PC-9 (cell line): ENCODE measurements around the gene USP10. TPM values are rescaled to one million over a fixed set of nuclear protein-coding genes. Genes with fewer than 3 reads are reported as not detected.

Experiments used
- BruUV-seq: library from RNA; stranded (reverse); fragments of 400-500 nt; replicated peaks from 2 replicates; lab custom pipeline; 2021; lab: Mats Ljungman, UMichigan
- CTCF ChIA-PET: fragments of 300-600 bp; sonication (Branson Sonifier 250); formaldehyde crosslinking; loops from one replicate; lab custom pipeline; 2022; ENCODE audit warnings: antibody characterized with exemption; lab: Charles Lee
- POLR2A ChIA-PET: fragments of 300-600 bp; sonication (Branson Sonifier 250); formaldehyde crosslinking; loops from one replicate; lab custom pipeline; 2022; ENCODE audit warnings: antibody characterized with exemption; ENCODE audit not compliant: unreplicated experiment; lab: Charles Lee
- DNase-seq, 2 experiments: peaks; one replicate each; pipeline versions ENCODE4 v3.0.0 to v3.0.0-alpha.2; 2015 to 2022; ENCODE audit warnings: mixed read lengths in 1 of 2
- H2AFZ ChIP-seq: fragments of 200-600 bp; sonication (generic); 2 replicates; pipeline ENCODE4 v1.8.1; 2017; ENCODE audit warnings: antibody characterized with exemption
- H3F3A ChIP-seq: fragments of 200-600 bp; sonication (generic); 2 replicates; pipeline ENCODE4 v1.8.1; 2017; ENCODE audit warnings: antibody characterized with exemption, mild to moderate bottlenecking, low read depth; ENCODE audit not compliant: insufficient read depth
- H3K27ac ChIP-seq: fragments of 200-600 bp; sonication (generic); 2 replicates; pipeline ENCODE4 v1.6.1; 2016; ENCODE audit warnings: mixed run types
- H3K27me3 ChIP-seq: fragments of 200-600 bp; sonication (generic); 2 replicates; pipeline ENCODE4 v1.6.1; 2016; ENCODE audit warnings: low read depth, mixed run types; ENCODE audit not compliant: insufficient read depth
- H3K36me3 ChIP-seq: fragments of 200-600 bp; sonication (generic); 2 replicates; pipeline ENCODE4 v1.6.1; 2016; ENCODE audit warnings: low read depth, mixed run types
- H3K4me1 ChIP-seq: fragments of 200-600 bp; sonication (generic); replicated peaks from 2 replicates; pipeline ENCODE4 v1.6.1; 2016; ENCODE audit warnings: mixed run types; ENCODE audit not compliant: insufficient read depth
- H3K4me2 ChIP-seq: fragments of 200-600 bp; sonication (generic); 2 replicates; pipeline ENCODE4 v1.6.1; 2017; ENCODE audit warnings: mixed run types
- H3K4me3 ChIP-seq: fragments of 200-600 bp; sonication (generic); 2 replicates; pipeline ENCODE4 v1.6.1; 2016; ENCODE audit warnings: mixed run types
- H3K79me2 ChIP-seq: fragments of 200-600 bp; sonication (generic); 2 replicates; pipeline ENCODE4 v1.6.1; 2017; ENCODE audit warnings: low read depth, mixed run types
- H3K9me2 ChIP-seq: fragments of 200-600 bp; sonication (generic); 2 replicates; pipeline ENCODE4 v1.8.1; 2017; ENCODE audit warnings: mild to moderate bottlenecking; ENCODE audit not compliant: insufficient read depth
- H3K9me3 ChIP-seq: fragments of 200-600 bp; sonication (generic); 2 replicates; pipeline ENCODE4 v1.8.1; 2016; ENCODE audit warnings: low read depth; ENCODE audit not compliant: insufficient read depth
- H4K20me1 ChIP-seq: fragments of 200-600 bp; sonication (generic); 2 replicates; pipeline ENCODE4 v1.8.1; 2017; ENCODE audit not compliant: insufficient read depth
- CTCF ChIP-seq: fragments of 200-600 bp; sonication (generic); conservative IDR thresholded peaks from 2 replicates; pipeline ENCODE4 v1.6.1; 2017; ENCODE audit warnings: mixed run types, antibody characterized with exemption, mild to moderate bottlenecking, moderate library complexity
- EZH2 ChIP-seq: fragments of 200-600 bp; sonication (generic); IDR thresholded peaks from 2 replicates; pipeline ENCODE4 v1.8.0; 2017; ENCODE audit warnings: antibody characterized with exemption, low read depth
- intact Hi-C: fragments of 100-400 bp; cut with micrococcal nuclease; formaldehyde crosslinking; loops from one replicate; pipeline ENCODE4 v1.10.0; 2022; ENCODE audit not compliant: unreplicated experiment
- total RNA-seq: library from RNA; stranded (reverse); gene quantifications from 2 replicates; pipeline ENCODE4 v1.2.3, GENCODE V29; 2021

USP10 gene
- total RNA-seq, 1 experiment from 2014 or later = 109 TPM

DNA sequence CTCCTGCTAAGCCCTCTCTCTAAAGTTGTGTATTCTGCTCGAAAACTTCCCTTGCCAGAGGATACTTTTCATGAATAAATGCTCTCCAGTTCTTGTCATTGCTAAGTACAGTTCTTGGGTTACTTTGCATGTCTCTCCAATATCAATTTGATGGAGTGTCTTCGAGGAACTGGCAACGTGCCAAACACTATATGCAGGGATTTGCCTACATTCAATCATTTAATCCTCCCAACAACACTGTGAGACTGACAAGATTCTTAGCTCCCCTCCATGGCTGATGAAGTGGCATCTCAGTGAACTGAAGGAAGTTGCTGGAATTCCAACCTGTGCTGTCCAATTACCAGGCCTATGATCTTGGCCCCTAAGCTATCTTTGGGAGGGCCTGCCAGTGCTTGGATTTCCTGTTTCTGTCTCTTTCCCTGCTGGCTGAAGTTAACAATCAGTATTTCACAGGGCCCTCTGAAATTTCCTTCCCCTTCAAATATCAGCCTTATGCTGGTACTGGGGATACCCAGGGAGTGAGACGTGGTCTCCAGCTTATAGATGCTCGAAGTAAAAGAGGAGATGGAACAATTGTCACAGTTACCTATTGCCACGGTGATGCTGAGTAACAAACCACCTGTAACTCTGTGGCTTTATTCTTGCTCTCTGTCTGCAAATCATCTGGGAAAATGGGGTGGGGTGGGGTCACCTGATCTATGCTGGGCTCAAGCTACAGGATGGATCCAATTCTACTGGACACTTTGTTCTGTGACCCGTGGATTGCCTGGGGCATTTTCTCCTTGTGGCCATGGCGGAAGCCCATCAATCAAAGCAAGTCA is 100.6 kb downstream of the USP10 start:
- ChIA-PET CTCF (interaction anchor here (0.7 kb wide), 1 partner anchor 12 kb away, joined by 3 read pairs; no protein-coding TSS in a partner anchor), POLR2A (no interaction called here)
- Histone ChIP-seq H3K4me2 (no peak overlapping the region), H3F3A (peaks cover 4% of the 10 kb centered on the region; the same call in 1 of the 2 replicates), H3K9me2 (no peaks in the 10 kb centered on the region), H3K9me3 (no peaks in the 10 kb centered on the region), H3K4me1 (no peaks in the 10 kb centered on the region), H3K4me3 (no peak overlapping the region), H3K36me3 (no peaks in the 10 kb centered on the region), H3K27ac (no peak overlapping the region), H4K20me1 (no peaks in the 10 kb centered on the region), H3K27me3 (no peaks in the 10 kb centered on the region), H3K79me2 (no peaks in the 10 kb centered on the region), H2AFZ (no peak overlapping the region)
- intact Hi-C loops = no loop called here
- DNase-seq = no peak
- TF ChIP-seq CTCF (no peak), EZH2 (no peak)
- no TSS peak for BruUV-seq

GRCh38 chr16:84803146-84803545 is 103.3 kb downstream of the USP10 start:
- H3K9me2 ChIP-seq = no peaks in the 10 kb centered on the region
- no peak overlapping the region for H3K4me3 ChIP-seq
- H2AFZ ChIP-seq = no peak overlapping the region
- no peaks in the 10 kb centered on the region for H3K9me3 ChIP-seq
- H3K27ac ChIP-seq = no peak overlapping the region
- H3K4me2 ChIP-seq = no peak overlapping the region
- peaks cover 27% of the 10 kb centered on the region; the same call in 1 of the 2 replicates for H3F3A ChIP-seq
- POLR2A ChIA-PET = no interaction called here
- CTCF ChIA-PET = no interaction called here
- no peaks in the 10 kb centered on the region for H3K27me3 ChIP-seq
- no TSS peak for BruUV-seq
- peaks cover 18% of the 10 kb centered on the region for H3K4me1 ChIP-seq
- no peaks in the 10 kb centered on the region for H4K20me1 ChIP-seq
- H3K79me2 ChIP-seq = no peaks in the 10 kb centered on the region
- no peaks in the 10 kb centered on the region for H3K36me3 ChIP-seq
- intact Hi-C loops = no loop called here
- TF ChIP-seq EZH2 (no peak), CTCF (no peak)
- DNase-seq = no peak

GRCh38 chr16:84804326-84804725 is 104.5 kb downstream of the USP10 start:
- no peak for DNase-seq
- H3K79me2 ChIP-seq = no peaks in the 10 kb centered on the region
- intact Hi-C loops = no loop called here
- no TSS peak for BruUV-seq
- no peaks in the 10 kb centered on the region for H3K27me3 ChIP-seq
- CTCF ChIA-PET = no interaction called here
- no peaks in the 10 kb centered on the region for H3K36me3 ChIP-seq
- H3K9me3 ChIP-seq = no peaks in the 10 kb centered on the region
- H2AFZ ChIP-seq = no peak overlapping the region
- peaks cover 27% of the 10 kb centered on the region; the same call in 1 of the 2 replicates for H3F3A ChIP-seq
- H3K4me2 ChIP-seq = no peak overlapping the region
- no peak overlapping the region for H3K4me3 ChIP-seq
- peaks cover 18% of the 10 kb centered on the region for H3K4me1 ChIP-seq
- H3K9me2 ChIP-seq = no peaks in the 10 kb centered on the region
- POLR2A ChIA-PET = interaction anchor here (0.7 kb wide), 1 partner anchor 15 kb away, joined by 3 read pairs; no protein-coding TSS in a partner anchor
- no peak overlapping the region for H3K27ac ChIP-seq
- TF ChIP-seq EZH2 (no peak), CTCF (no peak)
- no peaks in the 10 kb centered on the region for H4K20me1 ChIP-seq
